Subcutaneous abdominal adipose tissue (tissue), 5 donors: ENCODE data around the gene RNF144A.

Source experiments
- H3K27ac ChIP-seq: one replicate; pipeline ENCODE4 v1.7.0; 2013; ENCODE audit warnings: low read depth, mild to moderate bottlenecking, inconsistent platforms, low read length, moderate library complexity
- H3K27me3 ChIP-seq, 5 donors: one replicate each; pipeline ENCODE4 v1.7.0; 2013; ENCODE audit warnings: low read length in 5 of 5, inconsistent platforms in 1 of 5; ENCODE audit not compliant: control insufficient read depth in 5 of 5, insufficient read depth in 4 of 5
- H3K36me3 ChIP-seq, 5 donors: one replicate each; pipeline ENCODE4 v1.7.0; 2013; ENCODE audit warnings: low read length in 5 of 5; ENCODE audit not compliant: control insufficient read depth in 5 of 5, insufficient read depth in 5 of 5
- H3K4me1 ChIP-seq, 5 donors: one replicate each; pipeline ENCODE4 v1.7.0; 2013; ENCODE audit warnings: low read length in 5 of 5, mild to moderate bottlenecking in 3 of 5, moderate library complexity in 1 of 5; ENCODE audit not compliant: control insufficient read depth in 5 of 5, insufficient read depth in 5 of 5
- H3K4me3 ChIP-seq, 5 donors: one replicate each; pipeline ENCODE4 v1.7.0; 2013; ENCODE audit warnings: low read length in 5 of 5, low read depth in 1 of 5
- H3K9ac ChIP-seq, 5 donors: one replicate each; pipeline ENCODE4 v1.7.0; 2013; ENCODE audit warnings: low read length in 5 of 5, mild to moderate bottlenecking in 4 of 5, moderate library complexity in 3 of 5
- H3K9me3 ChIP-seq, 5 donors: one replicate each; pipeline ENCODE4 v1.7.0; 2013; ENCODE audit warnings: low read length in 5 of 5; ENCODE audit not compliant: control insufficient read depth in 5 of 5
- donor health status: healthy.
- donor health status: healthy.
- donor health status: healthy.
- donor health status: healthy.
- donor health status: healthy.

RNF144A gene

DNA sequence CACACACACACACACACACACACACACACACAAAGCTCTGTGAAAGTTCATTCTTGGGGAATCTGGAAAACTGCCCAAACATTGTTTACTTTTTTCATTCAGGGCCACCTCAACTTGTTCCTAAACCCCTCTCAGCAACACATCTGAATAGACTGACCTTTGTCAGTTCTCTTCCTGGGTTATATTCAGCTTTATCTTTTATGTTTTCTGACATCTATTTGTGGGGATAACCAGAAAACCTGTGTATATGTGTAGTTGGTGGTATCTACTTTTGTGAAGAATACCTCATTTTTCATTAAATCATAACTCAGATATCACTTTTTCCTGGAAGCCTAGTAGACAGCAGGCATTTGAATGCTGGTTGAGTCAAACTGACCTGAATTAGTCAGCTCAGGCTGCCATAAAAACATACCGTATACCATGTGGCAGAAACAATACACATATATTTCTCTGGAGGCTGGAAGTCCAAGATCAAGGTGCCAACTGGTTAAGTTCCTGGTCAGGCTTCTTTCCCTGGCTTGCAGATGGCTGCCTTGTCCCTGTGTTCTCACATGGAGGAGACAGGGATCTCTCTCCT, 11.0 kb upstream of the RNF144A start:
- Histone ChIP-seq H3K27ac (no peak overlapping the region), H3K36me3 (no peaks in the 10 kb centered on the region), H3K9me3 (no peaks in the 10 kb centered on the region), H3K4me1 (no peaks in the 10 kb centered on the region), H3K27me3 (no peaks in the 10 kb centered on the region), H3K9ac (no peak overlapping the region), H3K4me3 (no peak overlapping the region)

DNA sequence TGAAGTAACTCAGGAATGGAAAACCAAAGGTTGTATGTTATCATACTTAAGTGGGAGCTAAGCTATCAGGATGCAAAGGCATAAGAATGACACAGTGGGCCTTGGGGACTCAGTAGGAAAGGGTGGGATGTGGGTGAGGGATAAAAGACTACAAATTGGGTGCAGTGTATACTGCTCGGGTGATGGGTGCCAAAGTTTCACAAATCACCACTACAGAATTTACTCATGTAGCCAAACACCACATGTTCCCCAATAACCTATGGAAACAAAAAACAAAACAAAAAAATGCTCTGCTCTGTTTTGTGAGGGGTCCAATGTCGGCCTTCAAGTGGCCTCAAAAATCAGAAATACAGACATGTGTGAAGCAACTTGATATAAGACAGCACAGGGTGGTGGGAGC, 8.9 kb upstream of the RNF144A start:
- H3K27me3 ChIP-seq: no peaks in the 10 kb centered on the region
- H3K36me3 ChIP-seq: no peaks in the 10 kb centered on the region
- H3K9me3 ChIP-seq: no peaks in the 10 kb centered on the region
- H3K9ac ChIP-seq: no peak overlapping the region
- H3K4me3 ChIP-seq: no peak overlapping the region
- no peak overlapping the region for H3K27ac ChIP-seq
- H3K4me1 ChIP-seq: no peaks in the 10 kb centered on the region

DNA sequence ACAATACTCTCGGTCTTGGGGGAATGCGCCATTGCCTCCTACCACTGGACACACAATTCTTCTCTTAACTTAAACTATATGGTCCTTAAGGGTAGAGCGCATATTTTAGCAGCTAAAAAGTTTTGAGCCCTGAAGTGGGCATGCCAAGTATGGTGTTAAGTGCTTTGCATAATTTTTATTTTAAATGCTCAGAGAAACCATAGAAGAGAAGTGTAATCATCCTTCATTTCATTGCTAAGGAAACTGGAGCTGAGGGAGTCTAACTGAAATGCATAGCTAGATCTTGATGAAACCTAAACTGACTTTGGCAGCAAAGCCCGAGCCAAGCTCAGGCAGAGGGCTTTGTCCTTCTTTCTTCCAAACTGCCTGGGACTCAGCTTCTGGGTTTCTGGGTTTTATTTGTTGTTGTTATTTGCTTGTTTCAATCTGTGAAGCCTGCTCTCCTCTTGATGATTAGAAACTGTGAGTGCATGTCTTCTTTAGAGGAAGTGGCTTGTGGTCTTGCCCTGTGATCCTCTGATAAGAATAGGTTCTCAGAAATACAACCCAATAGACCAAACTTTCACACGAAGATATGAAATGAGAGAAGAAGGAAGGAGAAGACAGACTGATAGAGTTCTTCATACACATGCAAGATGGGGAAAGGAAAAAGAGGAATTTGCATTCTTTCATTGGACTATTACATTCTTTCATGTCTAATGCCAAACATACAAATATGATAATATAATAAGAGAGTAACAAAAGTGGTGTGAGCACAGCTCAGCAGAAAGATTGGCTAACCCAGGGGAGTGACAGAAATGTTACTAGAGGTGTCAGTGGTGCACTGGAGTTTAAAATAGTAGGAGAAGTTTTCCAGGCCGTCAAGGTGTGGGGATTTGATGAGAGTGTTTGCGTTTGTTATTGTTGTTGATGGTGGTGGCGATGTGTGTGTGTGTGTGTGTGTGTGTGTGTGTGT, 7.5 kb upstream of the RNF144A start:
- H3K27ac ChIP-seq: no peak overlapping the region

GRCh38 chr2:6911721-6912120, 5.5 kb upstream of the RNF144A start:
- H3K36me3 ChIP-seq: no peaks in the 10 kb centered on the region
- no peaks in the 10 kb centered on the region for H3K9me3 ChIP-seq
- H3K4me3 ChIP-seq: no peak overlapping the region
- H3K9ac ChIP-seq: no peak overlapping the region
- no peaks in the 10 kb centered on the region for H3K27me3 ChIP-seq
- peaks cover 0 to 1% (median under 1%) of the 10 kb centered on the region in 5 donors for H3K4me1 ChIP-seq
- H3K27ac ChIP-seq: no peak overlapping the region

More for the DNA sequence above, 7.5 kb upstream of the RNF144A start:
- Histone ChIP-seq H3K9me3 (no peaks in the 10 kb centered on the region), H3K36me3 (no peaks in the 10 kb centered on the region), H3K4me1 (no peaks in the 10 kb centered on the region), H3K4me3 (no peak overlapping the region), H3K27me3 (no peaks in the 10 kb centered on the region), H3K9ac (no peak overlapping the region)

DNA sequence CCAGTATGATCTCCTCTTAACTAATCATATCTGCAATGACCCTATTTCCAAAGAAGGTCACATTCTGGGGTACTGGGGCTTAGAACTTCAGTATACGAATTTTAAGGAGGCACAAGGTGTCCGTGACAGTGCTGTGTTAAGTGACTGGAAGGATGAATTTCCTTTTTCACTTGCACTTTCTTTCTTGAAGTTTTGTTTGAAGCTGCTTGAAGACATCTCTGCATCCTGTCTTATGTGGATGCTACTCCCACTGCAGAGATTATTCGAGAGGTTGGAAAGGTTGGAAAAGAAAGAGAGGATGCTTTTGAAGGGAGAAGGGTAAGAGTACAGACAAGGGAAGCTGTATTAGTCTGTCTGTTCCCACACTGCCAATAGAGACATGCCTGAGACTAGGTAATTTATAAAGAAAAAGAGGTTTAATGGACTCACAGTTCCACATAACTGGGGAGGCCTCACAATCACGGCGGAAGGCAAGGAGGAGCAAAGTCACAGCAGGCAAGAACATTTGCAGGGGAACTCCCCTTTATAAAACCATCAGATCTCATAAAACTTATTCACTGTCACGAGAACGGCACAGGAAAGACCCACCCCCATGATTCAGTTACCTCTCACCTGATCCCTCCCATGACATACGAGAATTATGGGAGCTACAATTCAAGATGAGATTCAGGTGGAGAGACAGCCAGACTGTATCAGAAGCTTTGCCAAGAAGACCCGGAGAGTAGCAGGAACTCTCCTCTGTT, 3.6 kb upstream of the RNF144A start:
- H3K4me1 ChIP-seq: peaks cover 0 to 11% (median 8%) of the 10 kb centered on the region in 5 donors
- no peaks in the 10 kb centered on the region for H3K27me3 ChIP-seq
- no peak overlapping the region for H3K27ac ChIP-seq

DNA sequence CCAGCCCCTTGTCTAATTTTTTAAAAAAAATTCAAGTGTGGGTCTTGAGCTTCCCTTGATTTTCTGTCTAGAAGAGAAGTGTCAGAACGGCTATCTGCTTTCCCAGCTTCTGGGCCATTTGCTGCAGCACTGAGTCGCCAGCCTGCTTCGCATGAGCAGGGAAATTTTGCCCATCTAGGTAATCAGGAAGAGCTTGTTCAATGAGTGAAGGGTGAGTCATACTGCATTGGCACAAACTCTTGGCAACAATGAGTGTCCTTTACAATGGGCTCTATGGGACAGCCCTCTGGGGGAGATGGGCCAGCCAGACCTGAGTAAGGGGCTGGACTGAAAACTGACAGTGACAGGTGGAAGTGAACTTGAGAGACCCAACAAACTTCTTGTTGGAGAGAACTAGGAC, 2.4 kb upstream of the RNF144A start:
- peaks cover 0 to 4% (median 0%) of the 10 kb centered on the region in 5 donors for H3K9me3 ChIP-seq
- no peaks in the 10 kb centered on the region for H3K36me3 ChIP-seq
- H3K4me3 ChIP-seq: no peak overlapping the region
- H3K9ac ChIP-seq: no peak overlapping the region
- H3K27ac ChIP-seq: no peak overlapping the region
- H3K27me3 ChIP-seq: no peaks in the 10 kb centered on the region
- H3K4me1 ChIP-seq: peaks cover 0 to 23% (median 20%) of the 10 kb centered on the region in 5 donors

More for the DNA sequence above, 3.6 kb upstream of the RNF144A start:
- H3K9me3 ChIP-seq: no peaks in the 10 kb centered on the region
- no peaks in the 10 kb centered on the region for H3K36me3 ChIP-seq
- no peak overlapping the region for H3K4me3 ChIP-seq
- H3K9ac ChIP-seq: no peak overlapping the region

GRCh38 chr2:6915399-6915798, 1.8 kb upstream of the RNF144A start:
- peaks cover 0 to 4% (median 0%) of the 10 kb centered on the region in 5 donors for H3K9me3 ChIP-seq
- H3K27ac ChIP-seq: no peak overlapping the region
- H3K36me3 ChIP-seq: no peaks in the 10 kb centered on the region
- H3K4me1 ChIP-seq: peaks cover 0 to 29% (median 23%) of the 10 kb centered on the region in 5 donors
- H3K27me3 ChIP-seq: no peaks in the 10 kb centered on the region
- H3K4me3 ChIP-seq: no peak overlapping the region
- no peak overlapping the region for H3K9ac ChIP-seq

DNA sequence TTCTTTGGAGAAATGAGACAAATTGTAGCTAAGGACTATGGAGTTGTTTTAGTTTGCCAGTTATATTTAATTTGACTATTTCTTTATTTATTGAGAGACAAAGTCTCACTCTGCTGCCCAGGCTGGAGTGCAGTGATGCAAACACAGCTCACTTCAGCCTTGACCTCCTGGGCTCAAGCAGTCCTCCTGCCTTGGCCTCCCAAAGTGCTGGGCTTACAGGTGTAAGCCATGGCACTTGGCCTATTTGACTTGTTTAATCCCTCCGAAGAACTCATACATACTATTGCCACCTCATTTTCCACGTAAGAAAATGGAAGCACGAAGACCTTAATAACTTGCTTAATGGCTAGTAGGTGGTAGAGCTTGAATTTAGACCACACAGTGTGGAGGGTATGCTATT, 988 bp upstream of the RNF144A start:
- H3K9ac ChIP-seq: no peak overlapping the region

DNA sequence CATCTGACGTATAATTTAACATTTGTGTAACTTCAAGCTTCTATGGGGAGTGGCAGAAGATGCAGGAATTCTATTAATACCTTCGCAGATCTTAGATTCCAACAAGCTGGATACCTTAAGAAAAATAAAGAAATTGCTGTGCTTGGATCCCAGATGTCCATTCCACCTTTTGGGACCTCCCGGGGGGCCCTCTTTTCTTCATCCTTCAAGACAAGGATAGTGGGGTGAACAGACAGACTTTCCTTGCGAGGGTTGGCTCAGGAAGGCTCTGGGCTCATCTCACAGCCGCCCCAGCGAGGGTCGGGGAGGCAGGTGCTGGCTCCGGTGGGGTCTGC, 509 bp upstream of the RNF144A start:
- H3K9me3 ChIP-seq: peaks cover 0 to 4% (median 0%) of the 10 kb centered on the region in 5 donors
- H3K9ac ChIP-seq: peak overlapping the region in 1 of 5 donors; percentile 31
- H3K27ac ChIP-seq: no peak overlapping the region
- peaks cover 0 to 31% (median 26%) of the 10 kb centered on the region in 5 donors for H3K4me1 ChIP-seq
- no peaks in the 10 kb centered on the region for H3K27me3 ChIP-seq
- no peaks in the 10 kb centered on the region for H3K36me3 ChIP-seq
- H3K4me3 ChIP-seq: peak overlapping the region in 3 of 5 donors; percentile 33 to 52 (median 40)

More for the DNA sequence above, 988 bp upstream of the RNF144A start:
- no peak overlapping the region for H3K4me3 ChIP-seq
- H3K27ac ChIP-seq: no peak overlapping the region
- H3K36me3 ChIP-seq: no peaks in the 10 kb centered on the region
- peaks cover 0 to 29% (median 26%) of the 10 kb centered on the region in 5 donors for H3K4me1 ChIP-seq
- H3K27me3 ChIP-seq: no peaks in the 10 kb centered on the region
- peaks cover 0 to 4% (median 0%) of the 10 kb centered on the region in 5 donors for H3K9me3 ChIP-seq
